Lower lobe of right lung (tissue), 2 donors: ENCODE measurements around the gene OR2D3. TPM values are rescaled to one million over a fixed set of nuclear protein-coding genes. Genes with fewer than 3 reads are reported as not detected.
"Not testable (repeated sequence)": the region's sequence is repeated elsewhere in the genome, so short reads cannot be mapped to it uniquely, and the experiment has no call there.

Experiments
- ATAC-seq, 2 donors: fragments of 200-7000 bp; cut with Tn5 transposase; one replicate each; pipeline ENCODE4 v1.9.1; 2020 to 2022; ENCODE audit warnings: mild to moderate bottlenecking in 2 of 2, moderate library complexity in 2 of 2
- DNase-seq: peaks from one replicate; pipeline ENCODE4 v3.0.0-alpha.2; 2020
- H3K27ac ChIP-seq: fragments of 200-600 bp; one replicate; pipeline ENCODE4 v1.8.0; 2022
- H3K27me3 ChIP-seq: fragments of 200-600 bp; one replicate; pipeline ENCODE4 v1.8.0; 2022; ENCODE audit warnings: low read depth
- H3K36me3 ChIP-seq: fragments of 200-600 bp; one replicate; pipeline ENCODE4 v1.8.0; 2022; ENCODE audit warnings: mild to moderate bottlenecking
- H3K4me1 ChIP-seq: fragments of 200-600 bp; one replicate; pipeline ENCODE4 v1.8.0; 2022
- H3K4me3 ChIP-seq: fragments of 200-600 bp; one replicate; pipeline ENCODE4 v1.8.0; 2022; ENCODE audit warnings: mild to moderate bottlenecking
- H3K9me3 ChIP-seq: fragments of 200-600 bp; one replicate; pipeline ENCODE4 v1.8.0; 2022
- CTCF ChIP-seq: fragments of 200-600 bp; IDR thresholded peaks from one replicate; pipeline ENCODE4 v1.8.0; 2022; ENCODE audit warnings: antibody characterized with exemption, mild to moderate bottlenecking
- intact Hi-C: fragments of 100-400 bp; cut with DNase I; formaldehyde crosslinking; loops from one replicate; pipeline ENCODE4 v1.11.0; 2022
- total RNA-seq: library from RNA; stranded (reverse); fragmentation: NEBNext Ultra II Directional; extraction: Animal tissue kit (Norgen Biotek cat#: 25700); gene quantifications from one replicate; pipeline ENCODE4 v1.2.1, GENCODE V29; 2021
- donor health status: DM: no; HTN: yes; CAD: no; lungs with severe emphysema.

OR2D3 gene
- total RNA-seq, 1 donor from 2014 or later, result not detected

DNA sequence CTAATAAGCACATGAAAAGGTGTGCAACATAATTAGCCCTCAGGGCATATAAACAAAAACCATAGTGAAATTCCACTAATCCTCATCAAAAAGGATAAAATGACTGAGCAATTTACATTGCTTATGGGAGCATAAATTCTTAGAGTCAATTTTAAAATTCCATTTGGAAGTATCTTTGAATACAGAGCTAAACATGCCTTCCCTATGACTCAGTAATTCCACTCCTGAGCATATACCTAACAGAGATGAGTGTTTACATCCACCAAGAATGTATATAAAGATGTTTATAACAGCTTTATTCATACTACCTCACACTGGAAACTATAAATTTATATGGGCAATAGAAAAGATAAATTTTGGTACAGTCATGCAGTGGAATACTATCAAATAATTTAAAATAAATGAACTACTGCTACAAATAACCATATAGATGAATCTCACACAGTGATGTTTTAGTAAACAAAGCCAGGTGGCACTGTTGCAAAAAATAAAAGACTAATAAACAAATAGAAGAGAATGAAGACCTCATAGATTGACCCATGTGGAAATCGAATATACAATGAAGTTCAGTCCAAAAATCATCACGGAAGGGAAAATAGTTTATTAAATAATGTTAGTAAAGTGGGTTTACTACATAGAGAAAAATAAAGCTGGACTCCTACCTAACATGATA is 20.3 kb upstream of the OR2D3 start:
- no peak overlapping the region for H3K27ac ChIP-seq
- no peak for TF ChIP-seq CTCF
- no peak for DNase-seq
- no peaks in the 10 kb centered on the region for H3K27me3 ChIP-seq
- intact Hi-C loops, result no loop called here
- no peak for ATAC-seq
- H3K4me1 ChIP-seq, result no peaks in the 10 kb centered on the region
- H3K36me3 ChIP-seq, result no peaks in the 10 kb centered on the region
- no peak overlapping the region for H3K4me3 ChIP-seq
- no peaks in the 10 kb centered on the region for H3K9me3 ChIP-seq

- H3K9me3 ChIP-seq, intact Hi-C loops, ATAC-seq, H3K27ac ChIP-seq, H3K4me1 ChIP-seq, H3K4me3 ChIP-seq, DNase-seq, H3K27me3 ChIP-seq, H3K36me3 ChIP-seq: not testable (repeated sequence)
These were observed 16.0 kb upstream of the OR2D3 start for GRCh38 chr11:6904804-6905203.

DNA sequence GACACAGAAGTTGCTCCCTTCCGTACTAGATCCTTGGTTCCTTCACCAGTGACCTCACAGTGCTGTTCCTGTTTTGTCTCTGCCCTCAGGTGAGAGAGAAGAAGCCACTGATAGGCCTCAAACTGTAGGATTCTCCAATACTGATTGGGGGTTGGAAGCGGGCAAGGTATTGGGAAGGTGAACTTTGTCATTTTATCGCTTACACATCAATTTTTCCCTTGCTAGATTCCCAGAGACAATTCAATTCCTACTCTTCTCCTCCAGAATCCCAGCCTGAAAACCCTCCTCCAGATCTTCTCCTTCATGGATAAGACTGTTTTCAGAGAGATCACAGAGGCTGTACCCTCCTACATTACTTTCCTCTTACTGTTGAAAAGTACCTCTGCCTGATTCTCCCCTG is 9.4 kb upstream of the OR2D3 start:
- H3K27ac ChIP-seq, result no peak overlapping the region
- ATAC-seq (no peak), DNase-seq (no peak)
- intact Hi-C loops, result no loop called here
- no peaks in the 10 kb centered on the region for H3K9me3 ChIP-seq
- H3K4me1 ChIP-seq, result no peaks in the 10 kb centered on the region
- no peaks in the 10 kb centered on the region for H3K27me3 ChIP-seq
- no peaks in the 10 kb centered on the region for H3K36me3 ChIP-seq
- no peak overlapping the region for H3K4me3 ChIP-seq
- TF ChIP-seq CTCF, result no peak

- no peak overlapping the region for H3K27ac ChIP-seq
- no peak for TF ChIP-seq CTCF
- H3K9me3 ChIP-seq, result no peaks in the 10 kb centered on the region
- ATAC-seq (no peak), DNase-seq (no peak)
- intact Hi-C loops, result no loop called here
- no peaks in the 10 kb centered on the region for H3K27me3 ChIP-seq
- H3K36me3 ChIP-seq, result no peaks in the 10 kb centered on the region
- no peak overlapping the region for H3K4me3 ChIP-seq
- no peaks in the 10 kb centered on the region for H3K4me1 ChIP-seq
These were observed 8.9 kb upstream of the OR2D3 start for GRCh38 chr11:6911948-6912347.

DNA sequence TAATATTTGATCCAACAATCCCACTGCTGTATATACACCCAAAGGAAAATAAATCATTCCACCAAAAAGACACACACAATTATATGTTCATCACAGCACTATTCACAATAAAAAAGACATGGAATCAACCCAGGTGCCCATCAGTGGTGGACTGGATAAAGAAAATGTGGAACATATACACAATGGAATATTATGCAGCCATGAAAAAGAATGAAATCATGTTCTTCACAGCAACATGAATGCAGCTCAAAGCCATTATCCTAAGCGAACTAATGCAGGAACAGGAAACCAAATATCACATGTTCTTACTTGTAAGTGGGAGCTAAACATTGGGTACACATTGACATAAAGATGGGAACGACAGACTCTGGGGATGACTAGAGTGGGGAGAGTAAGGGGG is 1.1 kb upstream of the OR2D3 start:
- DNase-seq, result no peak
- Histone ChIP-seq H3K4me3 (no peak overlapping the region), H3K36me3 (no peaks in the 10 kb centered on the region), H3K9me3 (no peaks in the 10 kb centered on the region), H3K4me1 (no peaks in the 10 kb centered on the region), H3K27me3 (no peaks in the 10 kb centered on the region), H3K27ac (no peak overlapping the region)
- ATAC-seq, result no peak
- no peak for TF ChIP-seq CTCF
- intact Hi-C loops, result no loop called here

DNA sequence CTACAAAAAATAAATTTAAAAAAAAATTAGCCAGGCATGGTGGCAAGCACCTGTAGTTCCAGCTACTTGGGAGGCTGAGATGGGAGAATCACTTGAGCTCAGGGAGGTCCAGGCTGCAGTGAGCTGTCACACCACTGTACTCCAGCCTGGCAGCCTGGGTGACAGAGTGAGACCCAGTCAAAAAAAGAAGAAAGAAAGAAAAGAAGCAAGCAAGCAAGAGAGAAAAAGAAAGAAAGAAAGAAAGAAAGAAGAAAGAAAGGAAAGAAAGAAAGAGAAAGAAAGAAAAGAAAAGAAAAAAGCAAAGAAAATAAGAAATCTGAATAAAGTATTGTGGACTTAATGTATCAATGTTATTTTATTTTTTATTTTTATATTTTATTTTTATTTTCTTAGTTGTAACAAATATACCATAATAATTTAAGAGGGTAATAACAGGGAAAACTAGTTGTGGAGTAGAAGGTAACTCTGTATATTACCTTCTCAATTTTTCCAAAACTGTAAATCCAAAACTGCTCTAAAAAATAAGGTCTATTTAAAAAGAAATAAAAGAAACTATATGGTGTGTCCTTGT is 4.3 kb downstream of the OR2D3 start:
- H3K9me3 ChIP-seq, result no peaks in the 10 kb centered on the region
- no peak for ATAC-seq
- intact Hi-C loops, result no loop called here
- no peak overlapping the region for H3K4me3 ChIP-seq
- no peak for TF ChIP-seq CTCF
- H3K27me3 ChIP-seq, result no peaks in the 10 kb centered on the region
- no peak for DNase-seq
- peaks cover 12% of the 10 kb centered on the region for H3K4me1 ChIP-seq
- no peaks in the 10 kb centered on the region for H3K36me3 ChIP-seq
- no peak overlapping the region for H3K27ac ChIP-seq
